ENCODE results near the gene CST9L. TPM values are rescaled to one million over a fixed set of nuclear protein-coding genes. Genes with fewer than 3 reads are reported as not detected.
A peak's percentile ranks its signal among the peaks of the same experiment; 100 is the strongest.

Gene CST9L
- total and polyA plus RNA-seq, 2 of the 13 experiments (the other 11 are each of a cell fraction or from before 2014, with no cell fraction given), result 0.15 TPM; not detected in 1

- TF ChIP-seq, protein P1, sequence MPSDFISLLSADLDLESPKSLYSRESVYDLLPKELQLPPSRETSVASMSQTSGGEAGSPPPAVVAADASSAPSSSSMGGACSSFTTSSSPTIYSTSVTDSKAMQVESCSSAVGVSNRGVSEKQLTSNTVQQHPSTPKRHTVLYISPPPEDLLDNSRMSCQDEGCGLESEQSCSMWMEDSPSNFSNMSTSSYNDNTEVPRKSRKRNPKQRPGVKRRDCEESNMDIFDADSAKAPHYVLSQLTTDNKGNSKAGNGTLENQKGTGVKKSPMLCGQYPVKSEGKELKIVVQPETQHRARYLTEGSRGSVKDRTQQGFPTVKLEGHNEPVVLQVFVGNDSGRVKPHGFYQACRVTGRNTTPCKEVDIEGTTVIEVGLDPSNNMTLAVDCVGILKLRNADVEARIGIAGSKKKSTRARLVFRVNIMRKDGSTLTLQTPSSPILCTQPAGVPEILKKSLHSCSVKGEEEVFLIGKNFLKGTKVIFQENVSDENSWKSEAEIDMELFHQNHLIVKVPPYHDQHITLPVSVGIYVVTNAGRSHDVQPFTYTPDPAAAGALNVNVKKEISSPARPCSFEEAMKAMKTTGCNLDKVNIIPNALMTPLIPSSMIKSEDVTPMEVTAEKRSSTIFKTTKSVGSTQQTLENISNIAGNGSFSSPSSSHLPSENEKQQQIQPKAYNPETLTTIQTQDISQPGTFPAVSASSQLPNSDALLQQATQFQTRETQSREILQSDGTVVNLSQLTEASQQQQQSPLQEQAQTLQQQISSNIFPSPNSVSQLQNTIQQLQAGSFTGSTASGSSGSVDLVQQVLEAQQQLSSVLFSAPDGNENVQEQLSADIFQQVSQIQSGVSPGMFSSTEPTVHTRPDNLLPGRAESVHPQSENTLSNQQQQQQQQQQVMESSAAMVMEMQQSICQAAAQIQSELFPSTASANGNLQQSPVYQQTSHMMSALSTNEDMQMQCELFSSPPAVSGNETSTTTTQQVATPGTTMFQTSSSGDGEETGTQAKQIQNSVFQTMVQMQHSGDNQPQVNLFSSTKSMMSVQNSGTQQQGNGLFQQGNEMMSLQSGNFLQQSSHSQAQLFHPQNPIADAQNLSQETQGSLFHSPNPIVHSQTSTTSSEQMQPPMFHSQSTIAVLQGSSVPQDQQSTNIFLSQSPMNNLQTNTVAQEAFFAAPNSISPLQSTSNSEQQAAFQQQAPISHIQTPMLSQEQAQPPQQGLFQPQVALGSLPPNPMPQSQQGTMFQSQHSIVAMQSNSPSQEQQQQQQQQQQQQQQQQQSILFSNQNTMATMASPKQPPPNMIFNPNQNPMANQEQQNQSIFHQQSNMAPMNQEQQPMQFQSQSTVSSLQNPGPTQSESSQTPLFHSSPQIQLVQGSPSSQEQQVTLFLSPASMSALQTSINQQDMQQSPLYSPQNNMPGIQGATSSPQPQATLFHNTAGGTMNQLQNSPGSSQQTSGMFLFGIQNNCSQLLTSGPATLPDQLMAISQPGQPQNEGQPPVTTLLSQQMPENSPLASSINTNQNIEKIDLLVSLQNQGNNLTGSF (CRISPR knock-in tag; IDR thresholded peaks at IDR 0.05), result 0 out of 2 replicates have a peak, but pooled peaks have one; percentile 21
- 0 out of 2 replicates have a peak, but pooled peaks have one; percentile 25 for TF ChIP-seq HES4 (CRISPR knock-in tag; IDR thresholded peaks at IDR 0.05; ENCODE audit: borderline replicate concordance)
- TF ChIP-seq, protein P2, sequence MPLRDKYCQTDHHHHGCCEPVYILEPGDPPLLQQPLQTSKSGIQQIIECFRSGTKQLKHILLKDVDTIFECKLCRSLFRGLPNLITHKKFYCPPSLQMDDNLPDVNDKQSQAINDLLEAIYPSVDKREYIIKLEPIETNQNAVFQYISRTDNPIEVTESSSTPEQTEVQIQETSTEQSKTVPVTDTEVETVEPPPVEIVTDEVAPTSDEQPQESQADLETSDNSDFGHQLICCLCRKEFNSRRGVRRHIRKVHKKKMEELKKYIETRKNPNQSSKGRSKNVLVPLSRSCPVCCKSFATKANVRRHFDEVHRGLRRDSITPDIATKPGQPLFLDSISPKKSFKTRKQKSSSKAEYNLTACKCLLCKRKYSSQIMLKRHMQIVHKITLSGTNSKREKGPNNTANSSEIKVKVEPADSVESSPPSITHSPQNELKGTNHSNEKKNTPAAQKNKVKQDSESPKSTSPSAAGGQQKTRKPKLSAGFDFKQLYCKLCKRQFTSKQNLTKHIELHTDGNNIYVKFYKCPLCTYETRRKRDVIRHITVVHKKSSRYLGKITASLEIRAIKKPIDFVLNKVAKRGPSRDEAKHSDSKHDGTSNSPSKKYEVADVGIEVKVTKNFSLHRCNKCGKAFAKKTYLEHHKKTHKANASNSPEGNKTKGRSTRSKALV (CRISPR knock-in tag; IDR thresholded peaks at IDR 0.05), result peak; percentile 61; the same call in 1 of the 2 replicates
- peak; percentile 52; the same call in 1 of the 2 replicates for TF ChIP-seq ISL2 (CRISPR knock-in tag; IDR thresholded peaks at IDR 0.05)
- TF ChIP-seq DPF2 (CRISPR knock-in tag; IDR thresholded peaks at IDR 0.05; ENCODE audit: borderline replicate concordance, low read depth), result 0 out of 2 replicates have a peak, but pooled peaks have one; percentile 10
- no peak for TF ChIP-seq SRY (CRISPR knock-in tag; IDR thresholded peaks at IDR 0.05)
- peak; percentile 84 for TF ChIP-seq UBTF (CRISPR knock-in tag; IDR thresholded peaks at IDR 0.05)
- TF ChIP-seq ZNF3 (CRISPR knock-in tag; IDR thresholded peaks at IDR 0.05), result no peak
- peak; percentile 41; the same call in 1 of the 2 replicates for TF ChIP-seq KMT2B (CRISPR knock-in tag; IDR thresholded peaks at IDR 0.05)
- 0 out of 2 replicates have a peak, but pooled peaks have one; percentile 74 for TF ChIP-seq CREB3 (CRISPR knock-in tag; IDR thresholded peaks at IDR 0.05)
- no peak for TF ChIP-seq MAFG (CRISPR knock-in tag; IDR thresholded peaks at IDR 0.05)
- TF ChIP-seq KDM5B (CRISPR knock-in tag; IDR thresholded peaks at IDR 0.05; ENCODE audit: borderline replicate concordance), result peak; percentile 41; the same call in 1 of the 2 replicates
- TF ChIP-seq, protein P3, sequence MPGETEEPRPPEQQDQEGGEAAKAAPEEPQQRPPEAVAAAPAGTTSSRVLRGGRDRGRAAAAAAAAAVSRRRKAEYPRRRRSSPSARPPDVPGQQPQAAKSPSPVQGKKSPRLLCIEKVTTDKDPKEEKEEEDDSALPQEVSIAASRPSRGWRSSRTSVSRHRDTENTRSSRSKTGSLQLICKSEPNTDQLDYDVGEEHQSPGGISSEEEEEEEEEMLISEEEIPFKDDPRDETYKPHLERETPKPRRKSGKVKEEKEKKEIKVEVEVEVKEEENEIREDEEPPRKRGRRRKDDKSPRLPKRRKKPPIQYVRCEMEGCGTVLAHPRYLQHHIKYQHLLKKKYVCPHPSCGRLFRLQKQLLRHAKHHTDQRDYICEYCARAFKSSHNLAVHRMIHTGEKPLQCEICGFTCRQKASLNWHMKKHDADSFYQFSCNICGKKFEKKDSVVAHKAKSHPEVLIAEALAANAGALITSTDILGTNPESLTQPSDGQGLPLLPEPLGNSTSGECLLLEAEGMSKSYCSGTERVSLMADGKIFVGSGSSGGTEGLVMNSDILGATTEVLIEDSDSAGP (CRISPR knock-in tag; IDR thresholded peaks at IDR 0.05; ENCODE audit: borderline replicate concordance), result 0 out of 2 replicates have a peak, but pooled peaks have one; percentile 44
- TF ChIP-seq ZNF709 (CRISPR knock-in tag; IDR thresholded peaks at IDR 0.05), result 0 out of 2 replicates have a peak, but pooled peaks have one; percentile 24
Measured at GRCh38 chr20:23586735-23587525, 18.6 kb upstream of the CST9L start (continued).
